NB4 (cell line): Measurements from ENCODE around the gene CDH13.

ENCODE experiments used
- CTCF ChIP-seq: IDR thresholded peaks from one replicate; pipeline ENCODE4 v1.5.1; 2012; ENCODE audit warnings: low read depth, low read length
- MAX ChIP-seq: IDR thresholded peaks from 2 replicates; pipeline ENCODE4 v1.6.1; 2011; ENCODE audit warnings: low read depth, low read length
- POLR2A ChIP-seq: IDR thresholded peaks from 2 replicates; pipeline ENCODE4 v1.6.1; 2011; ENCODE audit warnings: mild to moderate bottlenecking; ENCODE audit not compliant: insufficient read length; ENCODE audit errors: extremely low read depth

GRCh38 chr16:83724585-83724984 is 1097.8 kb downstream of the CDH13 start:
- TF ChIP-seq CTCF, result no peak
- no peak for TF ChIP-seq MAX
- TF ChIP-seq POLR2A, result no peak
